Measurements from ENCODE around the gene TCF3. TPM values are rescaled to one million over a fixed set of nuclear protein-coding genes. Genes with fewer than 3 reads are reported as not detected.

The TCF3 gene
- total and polyA plus RNA-seq, 2 of the 8 experiments (the other 6 are each of a cell fraction or from before 2014, with no cell fraction given): 241 to 348 TPM

DNA sequence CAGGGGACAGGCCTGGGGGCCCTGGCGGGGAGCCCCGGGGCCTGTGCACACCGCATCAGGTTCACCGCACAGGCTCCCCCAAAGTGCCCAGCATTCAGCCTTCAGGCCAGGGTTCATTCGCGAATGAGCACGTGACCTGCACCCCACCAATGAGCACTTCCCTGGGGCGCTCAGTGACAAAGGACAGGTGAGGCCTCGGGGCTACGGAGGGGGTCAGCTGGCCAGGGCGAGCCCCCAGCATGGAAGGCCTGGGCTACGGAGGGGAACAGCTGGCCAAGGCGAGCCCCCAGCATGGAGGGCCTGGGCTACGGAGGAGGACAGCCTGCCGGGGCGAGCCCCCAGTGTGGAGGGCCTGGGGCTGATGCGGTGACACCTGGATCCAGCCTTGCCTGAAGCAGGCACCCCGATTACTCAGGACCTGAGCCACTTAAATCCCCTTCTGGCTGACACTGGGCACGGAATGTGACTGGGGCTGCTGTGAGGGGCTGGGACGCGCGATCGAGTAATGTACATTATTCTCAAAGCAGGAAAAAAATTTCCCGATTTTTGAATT is 23.1 kb downstream of the TCF3 start:
- H3K9ac ChIP-seq (replicated peaks in 1 of 4; ENCODE audit: extremely low read depth in 1 of 4, low read depth in 3 of 4, low read length in 3 of 4): no peak overlapping the region
- no peak overlapping the region for H4K5ac ChIP-seq (ENCODE audit: insufficient read length, low read depth, low read length)
- H3K14ac ChIP-seq (ENCODE audit: insufficient read length): no peak overlapping the region
- 89% methylated on average over 20 of the region's 24 CpGs; no CpG with 5 or more reads in 1 of the 2 experiments for WGBS, 2 experiments (ENCODE audit: extremely low coverage in 1 of 2, insufficient coverage in 1 of 2, insufficient read length in 1 of 2, insufficient replicate concordance in 2 of 2, low coverage in 1 of 2, low lambda C conversion rate in 2 of 2, missing lambda C conversion rate in 1 of 2)
- H3K27me3 ChIP-seq (replicated peaks in 1 of 4; ENCODE audit: control insufficient read depth in 3 of 4, extremely low read depth in 1 of 4, insufficient read depth in 3 of 4, low read length in 3 of 4): no peaks in the 10 kb centered on the region
- H3K23ac ChIP-seq (ENCODE audit: insufficient read length): no peak overlapping the region
- ChIA-PET CTCF (ENCODE audit: partially characterized antibody) (no interaction called here), POLR2A (ENCODE audit: partially characterized antibody) (interaction anchor here (2.1 kb wide), 1 partner anchor 10 kb away, joined by 6 read pairs; no protein-coding TSS in a partner anchor)
- no peaks in the 10 kb centered on the region for H3K4me1 ChIP-seq (replicated peaks in 1 of 4; ENCODE audit: control insufficient read depth in 3 of 4, insufficient read depth in 4 of 4, low read length in 3 of 4)
- no peak overlapping the region for H3K18ac ChIP-seq (ENCODE audit: extremely low read depth, low read length)
- H2BK15ac ChIP-seq (ENCODE audit: low read length): no peak overlapping the region
- no peak overlapping the region for H3K4me3 ChIP-seq (ENCODE audit: extremely low read depth in 1 of 4, insufficient read depth in 2 of 4, low read depth in 3 of 4, low read length in 4 of 4)
- peaks cover 15% of the 10 kb centered on the region for H3K79me1 ChIP-seq (ENCODE audit: low read depth, low read length)
- DNase-seq (ENCODE audit: low read depth in 1 of 2, low spot score in 2 of 2): no peak
- no peaks in the 10 kb centered on the region for H3K9me3 ChIP-seq (ENCODE audit: insufficient read depth in 2 of 2, low read depth in 1 of 2, low read length in 1 of 2)
- no peak overlapping the region for H2BK20ac ChIP-seq (ENCODE audit: low read length)
- no peak overlapping the region for H3K27ac ChIP-seq (ENCODE audit: low read depth, low read length)
- no peak overlapping the region for H2AK5ac ChIP-seq (ENCODE audit: low read depth, low read length)
- no peak for TF ChIP-seq RNF2 (IDR thresholded peaks at IDR 0.05; ENCODE audit: borderline replicate concordance, low read depth, low read length, missing control alignments, poor library complexity, severe bottlenecking)
- 0 out of 2 replicates have a peak, but pooled peaks have one; percentile 13 for TF ChIP-seq KDM1A (IDR thresholded peaks at IDR 0.05; ENCODE audit: borderline replicate concordance, low read length)
- no peak for TF ChIP-seq KDM5A (IDR thresholded peaks at IDR 0.05; ENCODE audit: low read length)
- no peak for TF ChIP-seq GABPA (IDR thresholded peaks at IDR 0.05; ENCODE audit: borderline replicate concordance, insufficient read depth, low read length)
- no peak for TF ChIP-seq SIX5 (IDR thresholded peaks at IDR 0.05; ENCODE audit: low read depth, low read length)
- no peak for TF ChIP-seq NANOG (IDR thresholded peaks at IDR 0.05; ENCODE audit: insufficient read depth, low read depth, low read length, poor library complexity, severe bottlenecking)
- no peak for TF ChIP-seq CTBP2 (IDR thresholded peaks at IDR 0.05; ENCODE audit: borderline replicate concordance, insufficient read depth, insufficient read length, low read length)
- no peak for TF ChIP-seq SP1 (IDR thresholded peaks at IDR 0.05; ENCODE audit: low read depth, low read length)
- peaks cover 7 to 40% (median 32%) of the 10 kb centered on the region in 4 experiments; a peak in 6 of 8 replicates for H3K36me3 ChIP-seq (ENCODE audit: control insufficient read depth in 2 of 4, insufficient read depth in 4 of 4, low read length in 3 of 4)
- no peak overlapping the region for H2BK5ac ChIP-seq (ENCODE audit: low read depth, low read length)
- H2AFZ ChIP-seq (ENCODE audit: low read length): no peak overlapping the region
- peaks cover 0 to 15% of the 10 kb centered on the region in 2 experiments; a peak in 1 of 4 replicates for H3K79me2 ChIP-seq (ENCODE audit: control insufficient read depth in 1 of 2, insufficient read depth in 2 of 2, low read length in 2 of 2)
- H3K4ac ChIP-seq (replicated peaks; ENCODE audit: insufficient read length, low read depth, low read length): no peak overlapping the region
- H3K56ac ChIP-seq (replicated peaks; ENCODE audit: insufficient read length, low read depth, low read length): no peak overlapping the region
- no peak overlapping the region for H2BK12ac ChIP-seq (ENCODE audit: low read depth, low read length)
- no peak overlapping the region for H3K4me2 ChIP-seq (ENCODE audit: insufficient read depth in 1 of 2, low read depth in 2 of 2, low read length in 2 of 2)
- no peak overlapping the region for H2BK120ac ChIP-seq (replicated peaks; ENCODE audit: low read depth, low read length)
- H3K23me2 ChIP-seq (ENCODE audit: low read depth, low read length): no peaks in the 10 kb centered on the region
- peak overlapping the region; percentile 28; the same call in 1 of the 2 replicates for H4K8ac ChIP-seq (ENCODE audit: extremely low read depth, insufficient read depth, low read length)
- FAIRE-seq: no peak
- peaks cover 26% of the 10 kb centered on the region in 2 experiments for H4K20me1 ChIP-seq (replicated peaks in 1 of 2; ENCODE audit: control insufficient read depth in 1 of 2, insufficient read depth in 2 of 2, low read length in 2 of 2)
- no peak overlapping the region for H4K91ac ChIP-seq (replicated peaks; ENCODE audit: insufficient read length, low read length)

Data from H1 (cell line).